HCT116 (cell line): ENCODE results near the gene LGALS12.

ENCODE experiments used
- ATF3 ChIP-seq: IDR thresholded peaks from 2 replicates; pipeline ENCODE4 v1.6.1; 2012
- CEBPB ChIP-seq: IDR thresholded peaks from 2 replicates; pipeline ENCODE4 v1.6.1; 2012; ENCODE audit warnings: low read depth
- CTCF ChIP-seq, 3 experiments: fragments of 200-600 bp in 1 of 3; sonication (generic) in 1 of 3; IDR thresholded peaks in 2 of 3; conservative IDR thresholded peaks in 1 of 3; 2 replicates each; pipeline ENCODE4 v1.5.1; 2012 to 2017; ENCODE audit warnings: low read depth in 2 of 3, low read length in 2 of 3, antibody characterized with exemption in 1 of 3, borderline replicate concordance in 1 of 3, control low read depth in 1 of 3, mild to moderate bottlenecking in 1 of 3, mixed read lengths in 1 of 3, mixed run types in 1 of 3, moderate library complexity in 1 of 3; ENCODE audit not compliant: insufficient read depth in 1 of 3
- EGR1 ChIP-seq: IDR thresholded peaks from 2 replicates; pipeline ENCODE4 v1.6.1; 2012; ENCODE audit warnings: low read depth
- EZH2 ChIP-seq: fragments of 200-600 bp; sonication (generic); IDR thresholded peaks from 2 replicates; pipeline ENCODE4 v1.6.1; 2017; ENCODE audit warnings: antibody characterized with exemption, mixed run types
- EZH2phosphoT487 ChIP-seq: fragments of 200-600 bp; IDR thresholded peaks from 2 replicates; pipeline ENCODE4 v1.6.1; 2018; ENCODE audit warnings: antibody characterized with exemption, borderline replicate concordance
- JUND ChIP-seq: IDR thresholded peaks from 2 replicates; pipeline ENCODE4 v1.6.1; 2012
- POLR2A ChIP-seq: IDR thresholded peaks from 2 replicates; pipeline ENCODE4 v1.7.0; 2011; ENCODE audit warnings: borderline replicate concordance; ENCODE audit not compliant: insufficient read depth, insufficient read length; ENCODE audit errors: extremely low read depth
- RAD21 ChIP-seq: IDR thresholded peaks from 2 replicates; pipeline ENCODE4 v1.6.1; 2012; ENCODE audit warnings: low read depth, mild to moderate bottlenecking
- SIN3A ChIP-seq: IDR thresholded peaks from 2 replicates; pipeline ENCODE4 v1.6.1; 2012; ENCODE audit warnings: low read depth

- no peak for TF ChIP-seq EZH2
- TF ChIP-seq EZH2phosphoT487 = no peak
- no peak for TF ChIP-seq CTCF (IDR thresholded peaks at IDR 0.05 in 2 of 3, conservative IDR thresholded peaks at IDR 0.05 in 1 of 3; ENCODE audit: borderline replicate concordance in 1 of 3, insufficient read depth in 1 of 3, low read depth in 2 of 3, low read length in 2 of 3)
- no peak for TF ChIP-seq RAD21
- no peak for TF ChIP-seq CEBPB
- TF ChIP-seq EGR1 = no peak
- TF ChIP-seq SIN3A = no peak
- no peak for TF ChIP-seq ATF3
- no peak for TF ChIP-seq JUND
- no peak for TF ChIP-seq POLR2A
These were observed 45.4 kb downstream of the LGALS12 start for GRCh38 chr11:63551091-63551888.
